ENCODE measurements around the gene CDCP2. TPM values are rescaled to one million over a fixed set of nuclear protein-coding genes. Genes with fewer than 3 reads are reported as not detected.

The CDCP2 gene
- total RNA-seq, 1 donor from 2014 or later, result not detected

DNA sequence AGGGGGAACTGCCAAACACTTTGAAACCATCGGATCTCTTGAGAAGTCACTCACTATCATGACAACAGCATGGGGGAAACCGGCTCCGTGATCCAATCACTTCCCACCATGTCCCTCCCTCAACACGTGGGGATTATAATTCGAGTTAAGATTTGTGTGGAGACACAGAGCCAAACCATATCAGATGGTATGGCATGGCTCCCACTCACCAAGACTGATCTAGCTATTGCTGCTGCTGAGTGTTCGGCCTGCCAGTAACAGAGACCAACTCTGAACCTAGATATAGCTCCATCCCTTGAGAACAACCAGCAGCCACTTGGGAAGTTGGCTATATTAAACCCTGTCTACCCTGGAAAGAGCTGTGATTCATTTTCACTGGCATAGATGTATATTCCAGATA is 49.4 kb downstream of the CDCP2 start:
- no peak overlapping the region for H3K4me3 Mint-ChIP-seq
- DNase-seq (ENCODE audit: low read depth, low spot score), result no peak
- H3K4me1 Mint-ChIP-seq, result no peaks in the 10 kb centered on the region
- no peak overlapping the region for H3K27ac Mint-ChIP-seq (ENCODE audit: unreplicated experiment)
- no peaks in the 10 kb centered on the region for H3K27me3 Mint-ChIP-seq (ENCODE audit: low read depth)
- TF ChIP-seq, protein P1, sequence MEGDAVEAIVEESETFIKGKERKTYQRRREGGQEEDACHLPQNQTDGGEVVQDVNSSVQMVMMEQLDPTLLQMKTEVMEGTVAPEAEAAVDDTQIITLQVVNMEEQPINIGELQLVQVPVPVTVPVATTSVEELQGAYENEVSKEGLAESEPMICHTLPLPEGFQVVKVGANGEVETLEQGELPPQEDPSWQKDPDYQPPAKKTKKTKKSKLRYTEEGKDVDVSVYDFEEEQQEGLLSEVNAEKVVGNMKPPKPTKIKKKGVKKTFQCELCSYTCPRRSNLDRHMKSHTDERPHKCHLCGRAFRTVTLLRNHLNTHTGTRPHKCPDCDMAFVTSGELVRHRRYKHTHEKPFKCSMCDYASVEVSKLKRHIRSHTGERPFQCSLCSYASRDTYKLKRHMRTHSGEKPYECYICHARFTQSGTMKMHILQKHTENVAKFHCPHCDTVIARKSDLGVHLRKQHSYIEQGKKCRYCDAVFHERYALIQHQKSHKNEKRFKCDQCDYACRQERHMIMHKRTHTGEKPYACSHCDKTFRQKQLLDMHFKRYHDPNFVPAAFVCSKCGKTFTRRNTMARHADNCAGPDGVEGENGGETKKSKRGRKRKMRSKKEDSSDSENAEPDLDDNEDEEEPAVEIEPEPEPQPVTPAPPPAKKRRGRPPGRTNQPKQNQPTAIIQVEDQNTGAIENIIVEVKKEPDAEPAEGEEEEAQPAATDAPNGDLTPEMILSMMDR (conservative IDR thresholded peaks at IDR 0.05), result no peak
- no peaks in the 10 kb centered on the region for H3K36me3 Mint-ChIP-seq (ENCODE audit: low read depth)
- no peaks in the 10 kb centered on the region for H3K9me3 Mint-ChIP-seq

GRCh38 chr1:54100500-54100899 is 52.3 kb downstream of the CDCP2 start:
- H3K4me1 Mint-ChIP-seq, result peaks cover 7% of the 10 kb centered on the region
- TF ChIP-seq, protein P1 (conservative IDR thresholded peaks at IDR 0.05), result no peak
- H3K36me3 Mint-ChIP-seq (ENCODE audit: low read depth), result no peaks in the 10 kb centered on the region
- no peak overlapping the region for H3K27ac Mint-ChIP-seq (ENCODE audit: unreplicated experiment)
- H3K9me3 Mint-ChIP-seq, result no peaks in the 10 kb centered on the region
- no peaks in the 10 kb centered on the region for H3K27me3 Mint-ChIP-seq (ENCODE audit: low read depth)
- H3K4me3 Mint-ChIP-seq, result no peak overlapping the region
- no peak for DNase-seq (ENCODE audit: low read depth, low spot score)

DNA sequence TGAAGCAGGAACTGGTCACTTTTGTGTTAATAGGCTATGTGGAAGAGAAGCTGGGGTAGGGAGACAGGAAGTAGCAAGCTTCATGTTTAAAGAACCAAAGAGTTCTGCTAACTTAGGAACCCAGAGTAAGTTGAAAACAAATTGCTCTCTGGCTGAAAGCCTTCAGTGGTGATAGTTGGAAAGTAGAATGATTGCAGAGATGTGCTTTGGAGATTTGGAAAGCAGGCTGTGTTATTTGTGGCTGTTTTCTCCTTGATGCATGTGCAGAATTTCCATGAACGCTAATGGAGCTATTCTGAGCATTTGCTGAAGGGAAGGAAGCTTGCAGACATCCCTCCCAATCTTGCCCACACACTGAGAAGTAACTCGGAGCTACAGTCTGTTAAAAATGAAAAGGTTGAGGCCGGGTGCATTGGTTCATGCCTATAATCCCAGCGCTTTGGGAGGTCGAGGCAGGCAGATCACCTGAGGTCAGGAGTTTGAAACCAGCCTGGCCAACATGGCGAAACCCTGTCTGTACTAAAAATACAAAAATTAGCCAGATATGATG is 53.7 kb downstream of the CDCP2 start:
- H3K9me3 Mint-ChIP-seq, result no peaks in the 10 kb centered on the region
- TF ChIP-seq, protein P1 (conservative IDR thresholded peaks at IDR 0.05), result no peak
- no peaks in the 10 kb centered on the region for H3K27me3 Mint-ChIP-seq (ENCODE audit: low read depth)
- no peak for DNase-seq (ENCODE audit: low read depth, low spot score)
- no peak overlapping the region for H3K27ac Mint-ChIP-seq (ENCODE audit: unreplicated experiment)
- H3K4me1 Mint-ChIP-seq, result peaks cover 8% of the 10 kb centered on the region
- H3K36me3 Mint-ChIP-seq (ENCODE audit: low read depth), result no peaks in the 10 kb centered on the region
- no peak overlapping the region for H3K4me3 Mint-ChIP-seq

DNA sequence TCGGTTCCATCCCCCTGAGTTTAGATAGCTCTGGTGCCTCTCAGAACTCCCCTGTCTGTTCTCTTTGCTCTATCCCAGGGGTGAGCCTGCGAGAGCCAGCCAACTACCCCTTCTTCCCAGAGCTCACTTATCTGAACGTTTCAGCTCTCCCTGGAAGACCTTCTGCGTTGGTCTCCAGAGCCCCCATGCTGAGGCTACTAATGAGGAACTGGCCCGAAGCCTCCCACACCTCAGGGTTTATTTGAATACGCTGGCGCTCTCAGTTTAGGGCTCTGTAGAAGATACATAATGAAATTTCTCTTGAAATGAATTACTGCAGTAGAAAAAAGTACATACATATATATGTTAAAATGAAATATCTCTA is 55.9 kb downstream of the CDCP2 start:
- no peaks in the 10 kb centered on the region for H3K9me3 Mint-ChIP-seq
- TF ChIP-seq, protein P1 (conservative IDR thresholded peaks at IDR 0.05), result no peak
- H3K27ac Mint-ChIP-seq (ENCODE audit: unreplicated experiment), result peak overlapping the region; percentile 36
- H3K4me3 Mint-ChIP-seq, result no peak overlapping the region
- peaks cover 8% of the 10 kb centered on the region for H3K4me1 Mint-ChIP-seq
- DNase-seq (ENCODE audit: low read depth, low spot score), result no peak
- H3K27me3 Mint-ChIP-seq (ENCODE audit: low read depth), result no peaks in the 10 kb centered on the region
- no peaks in the 10 kb centered on the region for H3K36me3 Mint-ChIP-seq (ENCODE audit: low read depth)

- Mint-ChIP-seq H3K36me3 (ENCODE audit: low read depth) (no peaks in the 10 kb centered on the region), H3K27me3 (ENCODE audit: low read depth) (no peaks in the 10 kb centered on the region), H3K27ac (ENCODE audit: unreplicated experiment) (peak overlapping the region; percentile 59), H3K4me1 (peaks cover 8% of the 10 kb centered on the region), H3K4me3 (no peak overlapping the region), H3K9me3 (no peaks in the 10 kb centered on the region)
- DNase-seq (ENCODE audit: low read depth, low spot score), result no peak
- TF ChIP-seq, protein P1 (conservative IDR thresholded peaks at IDR 0.05), result no peak
Measured at GRCh38 chr1:54096227-54096876, 56.4 kb downstream of the CDCP2 start.

Data from neural crest cell (in vitro differentiated cells).